DOHH2 (cell line): ENCODE data around the gene GLB1L2.

Source experiments
- CTCF ChIP-seq: fragments of 200-600 bp; sonication (generic); IDR thresholded peaks from one replicate; pipeline ENCODE4 v1.5.1; 2014; ENCODE audit warnings: antibody characterized with exemption, mild to moderate bottlenecking, low read depth, low read length; ENCODE audit not compliant: poor library complexity, severe bottlenecking
- EZH2phosphoT487 ChIP-seq: fragments of 200-600 bp; sonication (generic); IDR thresholded peaks from 2 replicates; pipeline ENCODE4 v1.6.1; 2017; ENCODE audit warnings: borderline replicate concordance, mild to moderate bottlenecking, antibody characterized with exemption, low read length, moderate library complexity, mixed read lengths

GRCh38 chr11:134289167-134289566 is 42.6 kb upstream of the GLB1L2 start:
- TF ChIP-seq CTCF (no peak), EZH2phosphoT487 (no peak)
